H9 (cell line): ENCODE measurements around the gene SLC11A1. TPM values are rescaled to one million over a fixed set of nuclear protein-coding genes. Genes with fewer than 3 reads are reported as not detected.
A peak's percentile ranks its signal among the peaks of the same experiment; 100 is the strongest.

Experiments used
- DNase-seq: peaks from one replicate; pipeline ENCODE4 v3.0.0-alpha.2; 2017
- H2AFZ ChIP-seq: one replicate; pipeline ENCODE4 v1.6.1; 2013; ENCODE audit warnings: mild to moderate bottlenecking, low read length, control low read depth, moderate library complexity
- H2AK5ac ChIP-seq: 2 replicates; pipeline ENCODE4 v1.6.1; 2013; ENCODE audit warnings: low read length, control low read depth, mixed read lengths; ENCODE audit not compliant: insufficient read length
- H2BK120ac ChIP-seq: one replicate; pipeline ENCODE4 v1.6.1; 2013; ENCODE audit warnings: low read depth, mild to moderate bottlenecking, low read length, control low read depth, inconsistent platforms; ENCODE audit not compliant: poor library complexity, severe bottlenecking
- H2BK12ac ChIP-seq: 2 replicates; pipeline ENCODE4 v1.6.1; 2013; ENCODE audit warnings: low read length, control low read depth, mixed read lengths, low read depth; ENCODE audit not compliant: insufficient read length
- H2BK15ac ChIP-seq: 2 replicates; pipeline ENCODE4 v1.6.1; 2013; ENCODE audit warnings: low read depth, low read length, control low read depth
- H2BK20ac ChIP-seq: one replicate; pipeline ENCODE4 v1.6.1; 2013; ENCODE audit warnings: low read depth, mild to moderate bottlenecking, low read length, control low read depth, inconsistent platforms; ENCODE audit not compliant: poor library complexity, severe bottlenecking
- H2BK5ac ChIP-seq: 2 replicates; pipeline ENCODE4 v1.6.1; 2013; ENCODE audit warnings: low read length, control low read depth, mixed read lengths; ENCODE audit not compliant: insufficient read length
- H3K14ac ChIP-seq: 2 replicates; pipeline ENCODE4 v1.6.1; 2013; ENCODE audit warnings: low read length, control low read depth; ENCODE audit not compliant: insufficient read depth
- H3K18ac ChIP-seq: 2 replicates; pipeline ENCODE4 v1.6.1; 2013; ENCODE audit warnings: low read depth, mild to moderate bottlenecking, mixed read lengths, low read length, control low read depth; ENCODE audit not compliant: insufficient read length
- H3K23ac ChIP-seq: 2 replicates; pipeline ENCODE4 v1.6.1; 2013; ENCODE audit warnings: low read length, control low read depth, mixed read lengths, low read depth; ENCODE audit not compliant: insufficient read length
- H3K23me2 ChIP-seq: 2 replicates; pipeline ENCODE4 v1.6.1; 2013; ENCODE audit warnings: low read depth, mild to moderate bottlenecking, mixed read lengths, low read length, control low read depth; ENCODE audit not compliant: insufficient read length, poor library complexity, severe bottlenecking
- H3K27ac ChIP-seq: 2 replicates; pipeline ENCODE4 v1.5.1; 2013; ENCODE audit warnings: low read length, control low read depth, mixed read lengths, low read depth; ENCODE audit not compliant: insufficient read length
- H3K27me3 ChIP-seq: 2 replicates; pipeline ENCODE4 v1.6.1; 2013; ENCODE audit warnings: low read length, control low read depth, inconsistent platforms; ENCODE audit not compliant: insufficient read depth
- H3K4ac ChIP-seq: 2 replicates; pipeline ENCODE4 v1.6.1; 2013; ENCODE audit warnings: low read depth, mild to moderate bottlenecking, control low read depth, inconsistent platforms, low read length, moderate library complexity
- H3K4me1 ChIP-seq: 2 replicates; pipeline ENCODE4 v1.6.1; 2013; ENCODE audit warnings: low read length, control low read depth, inconsistent platforms; ENCODE audit not compliant: insufficient read depth
- H3K4me2 ChIP-seq: 2 replicates; pipeline ENCODE4 v1.6.1; 2013; ENCODE audit warnings: low read length, control low read depth, mixed read lengths; ENCODE audit not compliant: insufficient read length, insufficient read depth
- H3K56ac ChIP-seq: 2 replicates; pipeline ENCODE4 v1.6.1; 2013; ENCODE audit warnings: low read depth, mild to moderate bottlenecking, mixed read lengths, low read length, control low read depth; ENCODE audit not compliant: insufficient read length
- H3K79me1 ChIP-seq: 2 replicates; pipeline ENCODE4 v1.6.1; 2013; ENCODE audit warnings: low read depth, mild to moderate bottlenecking, moderate library complexity, low read length, control low read depth, inconsistent platforms; ENCODE audit not compliant: insufficient read depth, poor library complexity, severe bottlenecking
- H3K79me2 ChIP-seq: 2 replicates; pipeline ENCODE4 v1.6.1; 2013; ENCODE audit warnings: low read length, control low read depth, inconsistent platforms; ENCODE audit not compliant: insufficient read depth
- H3K9ac ChIP-seq: 2 replicates; pipeline ENCODE4 v1.6.1; 2013; ENCODE audit warnings: low read length, control low read depth, mixed read lengths; ENCODE audit not compliant: insufficient read length; ENCODE audit errors: extremely low read depth
- H3K9me3 ChIP-seq: one replicate; pipeline ENCODE4 v1.6.1; 2013; ENCODE audit warnings: low read depth, low read length, inconsistent platforms; ENCODE audit not compliant: control insufficient read depth
- H3T11ph ChIP-seq: one replicate; pipeline ENCODE4 v1.6.1; 2013; ENCODE audit warnings: mild to moderate bottlenecking, low read length, control low read depth, inconsistent platforms
- H4K20me1 ChIP-seq: one replicate; pipeline ENCODE4 v1.6.1; 2013; ENCODE audit not compliant: control insufficient read depth, insufficient read length, insufficient read depth
- H4K5ac ChIP-seq: 2 replicates; pipeline ENCODE4 v1.6.1; 2013; ENCODE audit warnings: low read depth, mild to moderate bottlenecking, mixed read lengths, low read length, control low read depth; ENCODE audit not compliant: insufficient read length
- H4K8ac ChIP-seq: replicated peaks from 2 replicates; pipeline ENCODE4 v1.6.1; 2013; ENCODE audit warnings: low read length, control low read depth, mixed read lengths, low read depth; ENCODE audit not compliant: insufficient read length
- H4K91ac ChIP-seq: 2 replicates; pipeline ENCODE4 v1.6.1; 2013; ENCODE audit warnings: low read depth, mild to moderate bottlenecking, moderate library complexity, mixed read lengths, low read length, control low read depth; ENCODE audit not compliant: insufficient read length
- H3K27ac Mint-ChIP-seq, 3 experiments: 2 replicates in 2 of 3; 3 replicates in 1 of 3; pipeline ENCODE4 v1.8.0; 2020 to 2021; ENCODE audit warnings: mixed read lengths in 3 of 3, mild to moderate bottlenecking in 1 of 3, moderate library complexity in 1 of 3
- H3K27me3 Mint-ChIP-seq: 2 replicates; pipeline ENCODE4 v1.8.0; 2021; ENCODE audit warnings: low read depth, mild to moderate bottlenecking, moderate library complexity, mixed read lengths
- H3K36me3 Mint-ChIP-seq, 3 experiments: 2 replicates in 2 of 3; 3 replicates in 1 of 3; pipeline ENCODE4 v1.8.0; 2020 to 2021; ENCODE audit warnings: low read depth in 3 of 3, mixed read lengths in 3 of 3; ENCODE audit not compliant: insufficient read depth in 1 of 3
- H3K4me1 Mint-ChIP-seq, 2 experiments: 2 replicates each; pipeline ENCODE4 v1.8.0; 2020; ENCODE audit warnings: mixed read lengths in 2 of 2
- H3K4me3 Mint-ChIP-seq, 2 experiments: 2 replicates in 1 of 2; 3 replicates in 1 of 2; pipeline ENCODE4 v1.8.0; 2020 to 2021; ENCODE audit warnings: mild to moderate bottlenecking in 2 of 2, mixed read lengths in 2 of 2, moderate library complexity in 1 of 2
- H3K9me3 Mint-ChIP-seq, 2 experiments: 2 replicates in 1 of 2; 3 replicates in 1 of 2; pipeline ENCODE4 v1.8.0; 2020; ENCODE audit warnings: mild to moderate bottlenecking in 2 of 2, mixed read lengths in 2 of 2, moderate library complexity in 1 of 2
- CTCF ChIP-seq: fragments of 200-600 bp; sonication (generic); conservative IDR thresholded peaks from 3 replicates; pipeline ENCODE4 v1.8.0; 2021; ENCODE audit warnings: antibody characterized with exemption, mild to moderate bottlenecking
- WGBS: extraction: QIAGEN DNeasy Blood & Tissue Kit; methylation state at CpG from one replicate; pipeline ENCODE4 v1.1.7; 2013; ENCODE audit warnings: missing lambda C conversion rate, low lambda C conversion rate, mixed read lengths; ENCODE audit not compliant: insufficient read length; ENCODE audit errors: extremely low coverage; 5-methylcytosine and 5-hydroxymethylcytosine counted together
- total RNA-seq: library from RNA; stranded (reverse); gene quantifications from 2 replicates; pipeline ENCODE4 v1.2.1, GENCODE V29; 2021

SLC11A1 gene
- total RNA-seq, 1 experiment from 2014 or later: 0.11 TPM

GRCh38 chr2:218387369-218388194 is 5.5 kb downstream of the SLC11A1 start:
- peaks cover 42% of the 10 kb centered on the region for H3K27me3 Mint-ChIP-seq
- no CpG with 5 or more reads among the region's 38 CpGs for WGBS
- Histone ChIP-seq H2BK120ac (no peak overlapping the region), H3K79me2 (no peaks in the 10 kb centered on the region), H4K20me1 (no peaks in the 10 kb centered on the region), H2BK12ac (no peak overlapping the region), H3K9ac (no peak overlapping the region), H3K56ac (no peak overlapping the region), H3K27me3 (peaks cover 2% of the 10 kb centered on the region; the same call in 1 of the 2 replicates), H3K79me1 (no peaks in the 10 kb centered on the region), H4K5ac (no peak overlapping the region), H2AFZ (no peak overlapping the region), H2BK15ac (no peak overlapping the region), H4K91ac (no peak overlapping the region), H2BK5ac (no peak overlapping the region), H3T11ph (no peak overlapping the region), H3K9me3 (no peaks in the 10 kb centered on the region), H3K4ac (no peak overlapping the region), H3K4me1 (no peaks in the 10 kb centered on the region), H4K8ac (no peak overlapping the region), H2BK20ac (no peak overlapping the region), H3K4me2 (peak overlapping the region; percentile 54), H3K18ac (no peak overlapping the region), H3K14ac (no peak overlapping the region; the same call in 1 of the 2 replicates), H3K23ac (no peak overlapping the region), H3K27ac (no peak overlapping the region), H3K23me2 (peaks cover 6% of the 10 kb centered on the region), H2AK5ac (no peak overlapping the region)
- peaks cover 5 to 8% of the 10 kb centered on the region in 2 experiments; a peak in 3 of 4 replicates for H3K4me1 Mint-ChIP-seq
- no peaks in the 10 kb centered on the region for H3K36me3 Mint-ChIP-seq
- no peaks in the 10 kb centered on the region; a peak in 1 of 5 replicates for H3K9me3 Mint-ChIP-seq
- TF ChIP-seq CTCF: no peak
- H3K4me3 Mint-ChIP-seq: peak overlapping the region; percentile 71 to 86
- peak overlapping the region; percentile 59 to 88 (median 82); a peak in 6 of 7 replicates for H3K27ac Mint-ChIP-seq
- DNase-seq: peak; percentile 88
